HG03354 (cell line): ENCODE measurements around the gene CHIT1.

Experiments
- ATAC-seq: cut with Tn5 transposase; IDR thresholded peaks from one replicate; pipeline ENCODE4 v1.9.1; 2021; ENCODE audit warnings: mild to moderate bottlenecking; ENCODE audit not compliant: unreplicated experiment, poor library complexity, severe bottlenecking

The CHIT1 gene

GRCh38 chr1:203229471-203230135 lies at the start of gene CHIT1:
Gene CHIT1 (minus strand): TSS chr1:203229673. CDS start chr1:203229636, 37 bp downstream.
- no peak for ATAC-seq

DNA sequence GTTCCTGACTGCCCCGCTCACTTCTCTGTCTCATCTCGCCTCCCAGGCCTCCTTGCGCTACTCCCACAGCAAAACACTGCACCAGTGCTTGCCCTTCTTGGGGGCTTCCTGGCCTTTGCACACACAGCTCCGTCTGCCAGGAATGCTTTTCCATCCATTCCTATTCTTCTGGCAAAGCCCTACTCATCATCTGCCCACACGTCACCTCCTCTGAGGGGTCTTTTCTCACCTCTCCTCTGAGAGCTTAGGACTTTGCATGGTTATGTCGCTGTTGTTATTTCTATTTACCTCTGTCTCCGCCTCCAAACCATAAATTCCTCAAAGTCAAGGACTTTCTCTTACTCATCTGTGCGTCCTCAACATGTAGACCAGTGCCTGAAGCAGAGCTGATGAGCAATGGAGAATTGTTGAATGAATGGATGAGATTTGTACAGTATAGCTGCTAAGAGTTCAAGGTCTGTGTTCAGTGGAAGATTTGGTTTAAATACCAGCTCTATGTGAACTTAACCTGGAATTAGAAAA lies 49.5 kb upstream of the CHIT1 start:
- ATAC-seq: no peak

- no peak for ATAC-seq
Measured at GRCh38 chr1:203278082-203278884, 48.8 kb upstream of the CHIT1 start.

DNA sequence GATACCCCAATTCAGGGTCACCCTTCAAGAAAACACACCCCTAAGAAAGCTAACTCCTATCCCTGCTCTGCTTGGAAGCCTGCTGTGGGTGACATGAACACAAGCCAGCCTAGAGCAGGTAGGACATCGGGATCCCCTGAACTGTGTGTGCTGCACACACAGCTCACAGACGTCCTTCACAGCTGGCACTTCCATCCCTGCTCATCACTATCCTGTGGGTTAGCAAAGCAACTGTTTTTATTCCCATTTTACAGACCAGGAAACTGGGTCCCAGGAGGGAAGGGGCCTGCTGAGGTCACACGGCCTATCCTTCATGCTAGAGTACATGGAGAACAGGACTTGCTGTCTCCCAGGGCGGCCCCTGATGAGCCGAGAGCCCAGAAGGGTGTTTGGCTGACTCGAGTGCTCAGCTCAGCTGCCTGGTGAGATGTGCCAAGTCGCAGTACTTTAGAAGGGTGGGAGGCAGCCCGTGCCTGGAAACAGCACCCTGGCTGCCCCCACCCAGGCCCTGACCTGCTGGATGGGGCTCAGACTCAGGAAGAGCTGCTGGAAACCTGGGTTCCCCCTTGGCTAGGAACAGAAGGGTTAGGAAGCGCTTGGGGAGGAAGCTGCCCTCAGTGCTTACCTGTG lies 47.6 kb upstream of the CHIT1 start:
- no peak for ATAC-seq

GRCh38 chr1:203276408-203276807 lies 46.9 kb upstream of the CHIT1 start:
- ATAC-seq: no peak

DNA sequence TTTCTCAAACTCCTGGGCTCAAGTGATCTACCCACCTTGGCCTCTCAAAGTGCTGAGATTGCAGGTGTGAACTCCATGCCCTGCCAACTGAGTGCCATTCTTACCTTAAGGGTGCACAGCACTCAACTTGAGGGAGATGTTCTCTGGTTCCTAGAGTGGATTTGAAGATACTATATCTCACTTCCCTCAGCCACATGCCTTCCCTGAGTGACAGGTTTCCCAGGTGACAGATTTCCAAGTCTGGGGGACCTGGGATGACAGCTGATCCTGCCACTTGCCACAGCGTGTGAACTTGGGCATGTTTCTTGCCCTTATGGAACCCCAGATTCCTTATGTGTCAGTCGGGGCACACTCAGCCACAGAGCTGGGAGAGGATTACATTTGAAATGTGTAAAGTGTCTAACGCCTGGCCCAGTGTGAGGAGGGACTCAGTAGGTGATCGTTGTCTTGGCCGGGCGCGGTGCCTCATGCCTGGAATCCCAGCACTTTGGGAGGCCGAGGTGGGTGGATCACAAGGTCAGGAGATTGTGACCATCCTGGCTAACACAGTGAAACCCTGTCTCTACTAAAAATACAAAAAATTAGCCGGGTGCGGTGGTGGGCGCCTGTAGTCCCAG lies 46.3 kb upstream of the CHIT1 start:
- ATAC-seq: no peak

- no peak for ATAC-seq
Measured at GRCh38 chr1:203274603-203275381, 45.3 kb upstream of the CHIT1 start.

- peak; percentile 18 for ATAC-seq
Measured at GRCh38 chr1:203273869-203274602, 44.6 kb upstream of the CHIT1 start.

- peak; percentile 65 for ATAC-seq
Measured at GRCh38 chr1:203273206-203273868, 43.9 kb upstream of the CHIT1 start.

DNA sequence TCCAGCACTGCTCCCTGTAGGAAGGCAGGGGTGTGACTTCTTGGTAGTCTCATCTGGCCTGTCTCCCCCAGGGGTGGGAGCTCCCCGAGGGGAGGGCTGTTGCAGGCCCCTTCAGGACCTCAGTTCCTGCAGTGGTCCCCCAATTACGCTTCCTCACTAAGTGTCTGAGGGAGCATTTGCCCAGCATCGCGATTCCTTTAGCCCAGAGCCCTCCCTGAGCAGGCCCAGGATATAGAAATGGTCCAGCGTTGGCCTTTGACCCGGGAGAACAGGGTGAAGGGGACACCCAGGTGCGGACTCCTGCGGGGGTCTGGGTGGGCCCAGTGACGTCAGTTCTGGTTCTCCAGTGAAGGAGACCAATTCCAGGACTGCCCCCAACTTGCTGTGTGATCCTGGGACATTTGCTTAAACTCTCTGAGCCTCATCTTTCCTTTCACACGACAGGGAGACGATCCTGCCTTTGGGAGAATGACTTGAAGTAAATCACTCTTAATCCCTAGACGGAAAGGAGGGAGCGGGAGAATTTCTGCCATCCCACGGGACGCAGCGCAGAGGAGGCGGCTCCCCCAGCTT lies 43.2 kb upstream of the CHIT1 start:
- ATAC-seq: no peak

DNA sequence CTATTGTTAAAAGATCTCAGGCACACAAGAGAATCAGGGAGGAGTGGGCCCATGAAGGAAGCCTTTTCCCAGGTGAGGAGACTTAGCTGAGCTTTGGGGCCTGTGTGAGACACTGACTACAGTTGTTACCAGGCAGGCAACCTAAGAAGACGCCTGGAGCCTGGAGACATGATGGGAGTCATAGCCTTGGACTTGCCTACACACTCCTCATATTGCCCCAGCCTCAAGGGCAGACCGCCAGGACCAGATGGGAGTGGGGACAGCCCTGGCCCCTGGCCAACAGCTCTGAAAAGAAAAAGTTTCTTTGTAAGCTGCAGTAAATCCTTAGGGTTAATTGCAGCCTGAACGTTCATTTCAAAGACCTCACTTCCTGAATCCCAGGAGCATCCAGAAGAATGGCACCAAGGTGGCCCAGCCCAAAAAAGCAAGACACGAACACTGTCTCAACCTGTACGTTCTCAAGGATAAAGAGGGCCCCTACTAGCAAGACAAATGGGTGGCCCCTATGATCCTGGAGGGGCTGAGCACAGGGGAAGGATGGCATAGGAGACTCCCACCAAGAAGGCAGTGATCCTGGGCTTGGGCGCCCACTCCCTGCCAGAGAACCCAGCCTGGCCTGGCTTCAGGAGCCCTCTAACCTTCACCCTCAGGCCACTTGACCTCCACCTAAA lies 42.6 kb upstream of the CHIT1 start:
- ATAC-seq: no peak

DNA sequence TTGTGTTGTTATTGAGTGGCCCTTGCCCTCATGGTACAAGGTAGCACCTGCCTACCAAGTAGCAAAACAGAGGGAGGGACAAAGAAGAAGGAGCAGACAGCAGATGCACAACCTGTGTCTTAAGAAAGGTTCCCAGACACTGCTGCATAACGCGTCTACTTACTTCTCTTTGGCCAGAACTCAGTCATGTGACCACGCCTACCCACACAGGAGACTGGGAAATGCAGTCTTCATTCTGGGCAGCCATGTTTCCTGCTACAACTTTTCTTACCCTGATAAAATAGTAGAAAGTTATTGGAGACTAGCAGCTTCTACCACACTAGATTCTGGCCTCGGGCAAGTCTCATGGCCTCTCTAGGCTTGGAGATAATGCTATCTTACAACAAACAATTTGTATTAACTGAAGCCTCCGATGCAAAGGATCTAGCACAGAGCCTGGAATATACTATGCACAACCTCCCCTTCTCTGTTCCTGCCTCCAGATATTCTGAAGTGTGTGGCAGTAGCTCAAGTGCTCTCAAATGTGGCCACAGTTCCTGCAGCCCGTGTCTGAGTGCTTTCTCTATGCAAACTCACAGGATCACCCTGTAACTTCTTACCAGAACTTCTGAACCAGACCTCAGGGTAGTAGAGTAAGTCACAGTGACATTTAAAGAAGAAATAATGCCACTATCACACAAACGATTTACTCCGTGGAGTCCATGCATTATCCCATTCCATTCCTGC lies 41.7 kb upstream of the CHIT1 start:
- peak; percentile 26 for ATAC-seq

DNA sequence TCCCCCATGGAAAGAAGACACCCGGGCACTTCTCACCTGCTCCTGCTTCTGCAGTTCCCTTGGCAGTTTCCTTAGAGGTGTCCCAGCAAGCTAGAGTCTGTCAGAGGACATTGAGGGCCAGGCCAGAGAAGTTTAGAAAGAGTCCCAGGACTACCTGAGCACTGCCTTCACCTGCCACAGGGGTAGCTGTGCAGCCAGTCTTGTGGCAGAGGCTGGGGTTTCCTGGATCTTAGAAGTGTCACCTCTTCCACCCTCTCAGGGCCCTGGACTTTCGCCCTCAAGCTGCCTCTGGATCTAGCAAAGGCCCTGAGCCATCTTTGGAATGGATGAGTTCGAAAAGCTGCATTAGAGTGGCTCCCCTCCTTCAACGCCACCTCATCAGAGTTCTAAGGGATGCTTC lies 41.0 kb upstream of the CHIT1 start:
- no peak for ATAC-seq

GRCh38 chr1:203269654-203270020 lies 40.2 kb upstream of the CHIT1 start:
- ATAC-seq: no peak

- no peak for ATAC-seq
Measured at GRCh38 chr1:203268901-203269653, 39.6 kb upstream of the CHIT1 start.

DNA sequence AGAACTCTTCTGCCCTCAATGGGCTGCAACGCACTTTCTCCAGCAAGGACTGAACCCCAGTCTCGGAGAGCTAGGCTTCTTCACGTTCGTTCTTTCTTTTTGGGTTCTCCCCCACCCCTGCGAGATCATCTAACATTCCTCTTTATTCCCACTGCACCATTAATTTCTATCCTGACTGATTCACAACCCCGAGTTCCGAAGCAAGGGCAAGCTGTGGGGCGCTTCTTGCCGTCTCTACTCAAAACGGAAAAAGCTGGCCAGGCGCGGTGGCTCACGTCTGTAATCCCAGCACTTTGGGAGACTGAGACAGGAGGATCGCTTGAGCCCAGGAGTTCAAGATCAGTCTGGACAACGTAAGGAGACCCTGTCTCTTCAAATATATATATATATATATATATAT lies 38.4 kb upstream of the CHIT1 start:
- ATAC-seq: no peak
